HG02970 (cell line): Measurements from ENCODE around the gene KCNIP1.
"Not testable (repeated sequence)": the region's sequence is repeated elsewhere in the genome, so short reads cannot be mapped to it uniquely, and the experiment has no call there.

Source experiments
- ATAC-seq: cut with Tn5 transposase; IDR thresholded peaks from one replicate; pipeline ENCODE4 v1.9.1; 2021; ENCODE audit warnings: mild to moderate bottlenecking, moderate library complexity, moderate number of reproducible peaks; ENCODE audit not compliant: unreplicated experiment, low FRiP score

KCNIP1 gene

GRCh38 chr5:170532935-170533334 lies 29.1 kb downstream of the KCNIP1 start:
- ATAC-seq: no peak

- no peak for ATAC-seq
Measured at GRCh38 chr5:170533383-170533782, 29.6 kb downstream of the KCNIP1 start.

- ATAC-seq: no peak
Measured at GRCh38 chr5:170534177-170534576, 30.4 kb downstream of the KCNIP1 start.

GRCh38 chr5:170534941-170535340 lies 31.1 kb downstream of the KCNIP1 start:
- ATAC-seq: no peak

GRCh38 chr5:170536525-170536924 lies 32.7 kb downstream of the KCNIP1 start:
- no peak for ATAC-seq

GRCh38 chr5:170537451-170538095 lies 33.8 kb downstream of the KCNIP1 start:
- ATAC-seq: no peak

- ATAC-seq: no peak
Measured at GRCh38 chr5:170538096-170538465, 34.3 kb downstream of the KCNIP1 start.

- no peak for ATAC-seq
Measured at GRCh38 chr5:170538696-170539586, 35.1 kb downstream of the KCNIP1 start.

GRCh38 chr5:170540271-170540670 lies 36.5 kb downstream of the KCNIP1 start:
- ATAC-seq: no peak

GRCh38 chr5:170541146-170541769 lies 37.4 kb downstream of the KCNIP1 start:
- ATAC-seq: no peak

- ATAC-seq: no peak
Measured at GRCh38 chr5:170542691-170543293, 39.0 kb downstream of the KCNIP1 start.

- no peak for ATAC-seq
Measured at GRCh38 chr5:170545313-170545712, 41.5 kb downstream of the KCNIP1 start.

- no peak for ATAC-seq
Measured at GRCh38 chr5:170545811-170546210, 42.0 kb downstream of the KCNIP1 start.

- ATAC-seq: no peak
Measured at GRCh38 chr5:170546282-170546681, 42.5 kb downstream of the KCNIP1 start.

GRCh38 chr5:170550382-170550781 lies 46.6 kb downstream of the KCNIP1 start:
- ATAC-seq: not testable (repeated sequence)

GRCh38 chr5:170551076-170551475 lies 47.3 kb downstream of the KCNIP1 start:
- no peak for ATAC-seq

GRCh38 chr5:170551622-170552021 lies 47.8 kb downstream of the KCNIP1 start:
- ATAC-seq: no peak

GRCh38 chr5:170552621-170553115 lies 48.8 kb downstream of the KCNIP1 start:
- ATAC-seq: no peak

- ATAC-seq: no peak
Measured at GRCh38 chr5:170553218-170553617, 49.4 kb downstream of the KCNIP1 start.

- no peak for ATAC-seq
Measured at GRCh38 chr5:170554521-170555267, 50.9 kb downstream of the KCNIP1 start.
